ENCODE data around the gene PSMA3. TPM values are rescaled to one million over a fixed set of nuclear protein-coding genes. Genes with fewer than 3 reads are reported as not detected.

PSMA3 gene
- total RNA-seq, 3 donors from 2014 or later (not counting 1 experiment from before 2014, with no cell fraction given): 107 to 120 (median 115) TPM

- Mint-ChIP-seq H3K4me3 (no peak overlapping the region), H3K36me3 (no peaks in the 10 kb centered on the region), H3K9me3 (no peaks in the 10 kb centered on the region), H3K4me1 (peaks cover 28 to 40% of the 10 kb centered on the region in 2 donors), H3K27ac (peak overlapping the region; percentile 22 to 64), H3K27me3 (ENCODE audit: low read depth in 2 of 2) (no peaks in the 10 kb centered on the region)
- no peak for ATAC-seq
- Histone ChIP-seq H3K27me3 (ENCODE audit: control insufficient read depth, insufficient read depth, low read length) (no peaks in the 10 kb centered on the region), H3K4me3 (ENCODE audit: low read length) (no peak overlapping the region), H3K4me1 (ENCODE audit: control insufficient read depth, insufficient read depth, low read length) (peaks cover 6% of the 10 kb centered on the region), H3K36me3 (ENCODE audit: control insufficient read depth, insufficient read depth, low read length) (peaks cover 71% of the 10 kb centered on the region), H3K27ac (ENCODE audit: low read length) (no peak overlapping the region), H3K9me3 (ENCODE audit: control insufficient read depth, insufficient read depth, low read length) (no peaks in the 10 kb centered on the region)
- WGBS (ENCODE audit: insufficient coverage): 98% methylated on average over 3 of the region's 4 CpGs
- intact Hi-C loops (cut with micrococcal nuclease): no loop called here
- TF ChIP-seq CTCF (IDR thresholded peaks at IDR 0.05): no peak
- peak in 1 of 2 donors; percentile 25 for DNase-seq
Observed at GRCh38 chr14:58272588-58273372, 28.1 kb downstream of the PSMA3 start.

- Mint-ChIP-seq H3K27ac (peak overlapping the region; percentile 84 to 90), H3K9me3 (no peaks in the 10 kb centered on the region), H3K4me1 (peaks cover 36 to 46% of the 10 kb centered on the region in 2 donors), H3K36me3 (no peaks in the 10 kb centered on the region), H3K4me3 (peak overlapping the region; percentile 74), H3K27me3 (ENCODE audit: low read depth in 2 of 2) (no peaks in the 10 kb centered on the region)
- Histone ChIP-seq H3K9me3 (ENCODE audit: control insufficient read depth, insufficient read depth, low read length) (no peaks in the 10 kb centered on the region), H3K27me3 (ENCODE audit: control insufficient read depth, insufficient read depth, low read length) (no peaks in the 10 kb centered on the region), H3K4me1 (ENCODE audit: control insufficient read depth, insufficient read depth, low read length) (peaks cover 6% of the 10 kb centered on the region), H3K36me3 (ENCODE audit: control insufficient read depth, insufficient read depth, low read length) (peaks cover 66% of the 10 kb centered on the region), H3K4me3 (ENCODE audit: low read length) (no peak overlapping the region), H3K27ac (ENCODE audit: low read length) (no peak overlapping the region)
- TF ChIP-seq CTCF (IDR thresholded peaks at IDR 0.05): no peak
- DNase-seq (no peak), ATAC-seq (no peak)
- intact Hi-C loops (cut with micrococcal nuclease): no loop called here
Observed at GRCh38 chr14:58274881-58275280, 30.2 kb downstream of the PSMA3 start.

- Histone ChIP-seq H3K36me3 (ENCODE audit: control insufficient read depth, insufficient read depth, low read length) (peaks cover 60% of the 10 kb centered on the region), H3K27ac (ENCODE audit: low read length) (no peak overlapping the region), H3K9me3 (ENCODE audit: control insufficient read depth, insufficient read depth, low read length) (no peaks in the 10 kb centered on the region), H3K4me3 (ENCODE audit: low read length) (no peak overlapping the region), H3K4me1 (ENCODE audit: control insufficient read depth, insufficient read depth, low read length) (peaks cover 6% of the 10 kb centered on the region), H3K27me3 (ENCODE audit: control insufficient read depth, insufficient read depth, low read length) (no peaks in the 10 kb centered on the region)
- H3K36me3 Mint-ChIP-seq: no peaks in the 10 kb centered on the region
- intact Hi-C loops (cut with micrococcal nuclease): no loop called here
- TF ChIP-seq CTCF (IDR thresholded peaks at IDR 0.05): no peak
- peaks cover 43 to 46% of the 10 kb centered on the region in 2 donors for H3K4me1 Mint-ChIP-seq
- H3K9me3 Mint-ChIP-seq: no peaks in the 10 kb centered on the region
- no peak for DNase-seq
- WGBS (ENCODE audit: insufficient coverage): 86% methylated on average over 1 of the region's 2 CpGs
- H3K27ac Mint-ChIP-seq: peak overlapping the region; percentile 84 to 90
- peak overlapping the region; percentile 74 for H3K4me3 Mint-ChIP-seq
- no peaks in the 10 kb centered on the region for H3K27me3 Mint-ChIP-seq (ENCODE audit: low read depth in 2 of 2)
- ATAC-seq: no peak
Observed at GRCh38 chr14:58275527-58276190, 31.0 kb downstream of the PSMA3 start.
